ENCODE measurements around the gene DNAH3. TPM values are rescaled to one million over a fixed set of nuclear protein-coding genes. Genes with fewer than 3 reads are reported as not detected.
A peak's percentile ranks its signal among the peaks of the same experiment; 100 is the strongest.

Gene DNAH3
- total and polyA plus RNA-seq, 2 of the 8 experiments (the other 6 are each of a cell fraction or from before 2014, with no cell fraction given) = 0.57 to 0.71 TPM

- H3K27ac ChIP-seq (ENCODE audit: low read depth, low read length) = no peak overlapping the region
- H3K14ac ChIP-seq (ENCODE audit: insufficient read length) = no peak overlapping the region
- H2BK5ac ChIP-seq (ENCODE audit: low read depth, low read length) = no peak overlapping the region
- peak overlapping the region in 1 of 4 experiments; percentile 86; a peak in 3 of 8 replicates for H3K4me3 ChIP-seq (ENCODE audit: extremely low read depth in 1 of 4, insufficient read depth in 2 of 4, low read depth in 3 of 4, low read length in 4 of 4)
- H3K4me2 ChIP-seq (ENCODE audit: insufficient read depth in 1 of 2, low read depth in 2 of 2, low read length in 2 of 2) = peak overlapping the region in 1 of 2 experiments; percentile 72; a peak in 1 of 4 replicates
- H4K8ac ChIP-seq (ENCODE audit: extremely low read depth, insufficient read depth, low read length) = no peak overlapping the region
- no peak overlapping the region for H4K5ac ChIP-seq (ENCODE audit: insufficient read length, low read depth, low read length)
- no peaks in the 10 kb centered on the region for H3K9me3 ChIP-seq (ENCODE audit: insufficient read depth in 2 of 2, low read depth in 1 of 2, low read length in 1 of 2)
- POLR2A ChIA-PET (ENCODE audit: partially characterized antibody) = interaction anchor here (1.2 to 1.5 kb wide), 2 partner anchors 9 to 44 kb away, joined by 3 to 5 read pairs; no protein-coding TSS in a partner anchor
- H3K36me3 ChIP-seq (ENCODE audit: control insufficient read depth in 2 of 4, insufficient read depth in 4 of 4, low read length in 3 of 4) = peaks cover 6 to 15% (median 9%) of the 10 kb centered on the region in 4 experiments
- H2BK20ac ChIP-seq (ENCODE audit: low read length) = no peak overlapping the region
- FAIRE-seq (no peak), DNase-seq (ENCODE audit: low read depth in 1 of 2, low spot score in 2 of 2) (no peak)
- no peak overlapping the region for H3K4ac ChIP-seq (replicated peaks; ENCODE audit: insufficient read length, low read depth, low read length)
- H4K20me1 ChIP-seq (replicated peaks in 1 of 2; ENCODE audit: control insufficient read depth in 1 of 2, insufficient read depth in 2 of 2, low read length in 2 of 2) = peaks cover 0 to 2% of the 10 kb centered on the region in 2 experiments
- H2AFZ ChIP-seq (ENCODE audit: low read length) = no peak overlapping the region
- H3K23ac ChIP-seq (ENCODE audit: insufficient read length) = no peak overlapping the region
- peaks cover 11% of the 10 kb centered on the region for H3K23me2 ChIP-seq (ENCODE audit: low read depth, low read length)
- H3K9ac ChIP-seq (replicated peaks in 1 of 4; ENCODE audit: extremely low read depth in 1 of 4, low read depth in 3 of 4, low read length in 3 of 4) = peak overlapping the region in 1 of 4 experiments; percentile 43; a peak in 2 of 7 replicates
- H3K56ac ChIP-seq (replicated peaks; ENCODE audit: insufficient read length, low read depth, low read length) = no peak overlapping the region
- H3K18ac ChIP-seq (ENCODE audit: extremely low read depth, low read length) = no peak overlapping the region
- CTCF ChIA-PET (ENCODE audit: partially characterized antibody) = interaction anchor here (0.9 to 5.8 kb wide), 10 partner anchors 12 to 144 kb away, joined by 3 to 42 read pairs (median 5); no protein-coding TSS in a partner anchor
- 83% methylated on average over 5 of the region's 5 CpGs; no CpG with 5 or more reads in 1 of the 2 experiments for WGBS, 2 experiments (ENCODE audit: extremely low coverage in 1 of 2, insufficient coverage in 1 of 2, insufficient read length in 1 of 2, insufficient replicate concordance in 2 of 2, low coverage in 1 of 2, low lambda C conversion rate in 2 of 2, missing lambda C conversion rate in 1 of 2)
- no peaks in the 10 kb centered on the region for H3K79me1 ChIP-seq (ENCODE audit: low read depth, low read length)
- peaks cover 0 to 16% of the 10 kb centered on the region in 2 experiments; a peak in 2 of 4 replicates for H3K79me2 ChIP-seq (ENCODE audit: control insufficient read depth in 1 of 2, insufficient read depth in 2 of 2, low read length in 2 of 2)
- no peak overlapping the region for H2BK12ac ChIP-seq (ENCODE audit: low read depth, low read length)
- peaks cover 0 to 10% (median 5%) of the 10 kb centered on the region in 4 experiments; a peak in 4 of 7 replicates for H3K4me1 ChIP-seq (replicated peaks in 1 of 4; ENCODE audit: control insufficient read depth in 3 of 4, insufficient read depth in 4 of 4, low read length in 3 of 4)
- H2BK15ac ChIP-seq (ENCODE audit: low read length) = no peak overlapping the region
- no peak overlapping the region for H2AK5ac ChIP-seq (ENCODE audit: low read depth, low read length)
- peaks cover 0 to 7% (median 1%) of the 10 kb centered on the region in 4 experiments; a peak in 3 of 7 replicates for H3K27me3 ChIP-seq (replicated peaks in 1 of 4; ENCODE audit: control insufficient read depth in 3 of 4, extremely low read depth in 1 of 4, insufficient read depth in 3 of 4, low read length in 3 of 4)
- H2BK120ac ChIP-seq (replicated peaks; ENCODE audit: low read depth, low read length) = no peak overlapping the region
- H4K91ac ChIP-seq (replicated peaks; ENCODE audit: insufficient read length, low read length) = no peak overlapping the region
- no peak for TF ChIP-seq JUN (IDR thresholded peaks at IDR 0.05; ENCODE audit: low read depth, low read length)
- TF ChIP-seq BCL11A (IDR thresholded peaks at IDR 0.05; ENCODE audit: low read depth in 2 of 2, low read length in 2 of 2) = no peak
- no peak for TF ChIP-seq SIN3A (conservative IDR thresholded peaks at IDR 0.05 in 1 of 2, IDR thresholded peaks at IDR 0.05 in 1 of 2; ENCODE audit: low read depth in 1 of 2, low read length in 2 of 2)
- no peak for TF ChIP-seq GABPA (IDR thresholded peaks at IDR 0.05; ENCODE audit: borderline replicate concordance, insufficient read depth, low read length)
- TF ChIP-seq MAX (IDR thresholded peaks at IDR 0.05) = no peak
- no peak for TF ChIP-seq SUZ12 (IDR thresholded peaks at IDR 0.05; ENCODE audit: low read length)
- TF ChIP-seq HDAC2 (IDR thresholded peaks at IDR 0.05; ENCODE audit: borderline replicate concordance in 1 of 2, low read depth in 2 of 2, low read length in 2 of 2) = no peak
- TF ChIP-seq E2F6 (IDR thresholded peaks at IDR 0.05) = no peak
- no peak for TF ChIP-seq MAFK (IDR thresholded peaks at IDR 0.05; ENCODE audit: low read depth, low read length)
- TF ChIP-seq CREB1 (IDR thresholded peaks at IDR 0.05) = no peak
- no peak for TF ChIP-seq GTF2F1 (IDR thresholded peaks at IDR 0.05; ENCODE audit: borderline replicate concordance, low read depth, low read length)
- TF ChIP-seq CBX5 (IDR thresholded peaks at IDR 0.05; ENCODE audit: low read depth, low read length) = no peak
These were observed 7.0 kb upstream of the DNAH3 start for GRCh38 chr16:21157632-21158031.

Measured in H1 (cell line).